Pancreas (tissue), 10 donors: ENCODE results near the gene DNASE1. TPM values are rescaled to one million over a fixed set of nuclear protein-coding genes. Genes with fewer than 3 reads are reported as not detected.

ENCODE experiments used
- ATAC-seq, 4 donors: fragments of 200-7000 bp; cut with Tn5 transposase; one replicate each; pipeline versions ENCODE4 v1.8.0 to v1.9.1; 2020; ENCODE audit warnings: mild to moderate bottlenecking in 4 of 4, moderate library complexity in 4 of 4
- DNase-seq, 6 donors: peaks; one replicate each; pipeline ENCODE4 v3.0.0-alpha.2; 2020
- FAIRE-seq: peaks from 2 replicates; lab custom pipeline; 2012; peaks lifted over from hg19 to GRCh38; lab: Jason Lieb, UNC
- H3K27ac ChIP-seq, 4 donors: fragments of 200-600 bp; sonication (generic); 1 replicate in 3 of 4; 2 replicates in 1 of 4; pipeline versions ENCODE4 v1.5.0 to v1.8.0; 2020
- H3K27me3 ChIP-seq, 4 donors: fragments of 200-600 bp; one replicate each; pipeline ENCODE4 v1.8.0; 2021
- H3K36me3 ChIP-seq, 3 donors: fragments of 200-600 bp; sonication (generic) in 1 of 3; one replicate each; pipeline versions ENCODE4 v1.5.0 to v1.8.0; 2020 to 2021
- H3K4me1 ChIP-seq, 3 donors: fragments of 200-600 bp; one replicate each; pipeline ENCODE4 v1.8.0; 2021
- H3K4me3 ChIP-seq, 4 donors: fragments of 200-600 bp; sonication (generic) in 2 of 4; one replicate each; pipeline versions ENCODE4 v1.5.0 to v1.8.0; 2020 to 2021
- H3K9me3 ChIP-seq, 4 donors: fragments of 200-600 bp; one replicate each; pipeline ENCODE4 v1.8.0; 2021
- CTCF ChIP-seq, 4 donors: fragments of 200-600 bp; sonication (generic) in 3 of 4; IDR thresholded peaks; one replicate each; pipeline versions ENCODE4 v1.5.0 to v1.8.0; 2021; ENCODE audit warnings: antibody characterized with exemption in 4 of 4
- WGBS, 2 donors: extraction: QIAGEN DNeasy Blood & Tissue Kit; methylation state at CpG; one replicate each; pipeline ENCODE4 v1.1.7; 2013; 5-methylcytosine and 5-hydroxymethylcytosine counted together
- intact Hi-C, 3 donors: fragments of 100-400 bp; cut with DNase I; formaldehyde crosslinking; loops; one replicate each; pipeline versions ENCODE4 v1.11.1 to v1.14.2; 2022
- polyA plus RNA-seq, 2 donors: library from polyadenylated mRNA; stranded (reverse); fragments of 200-250 nt; gene quantifications; one replicate each; pipeline ENCODE4 v1.2.3, GENCODE V29; 2013
- total RNA-seq, 6 donors: library from RNA; stranded (reverse); fragmentation: NEBNext Ultra II Directional in 4 of 6; extraction: Animal tissue kit (Norgen Biotek cat#: 25700) in 4 of 6; gene quantifications; one replicate each; pipeline versions ENCODE4 v1.2.1 to v1.2.4, GENCODE V29; 2021 to 2023
- donor health status: healthy with polysubstance abuse.
- donor health status: DM: no; HTN: no; CAD: no; lungs with moderate emphysema.
- donor health status: DM: no; HTN: no; CAD: no.
- donor health status: control.
- donor health status: control.
- donor health status: Bipolar disorder and iron deficiency.
- donor health status: DM: yes; HTN: yes; CAD: no.
- donor health status: DM: no; HTN: no; CAD: no.
- donor health status: DM: no; HTN: no; CAD: no.
- donor health status: DM: yes; HTN: yes; CAD: no.

Gene DNASE1
- total and polyA plus RNA-seq, 8 donors = 14.6 to 36.9 (median 20.6) TPM

- H3K4me3 ChIP-seq = no peak overlapping the region
- peaks cover 3 to 8% (median 5%) of the 10 kb centered on the region in 3 donors for H3K4me1 ChIP-seq
- H3K27me3 ChIP-seq = no peaks in the 10 kb centered on the region
- no peaks in the 10 kb centered on the region for H3K9me3 ChIP-seq
- TF ChIP-seq CTCF (IDR thresholded peaks at IDR 0.05) = no peak
- DNase-seq (peak in 4 of 6 donors; percentile 65 to 85 (median 83)), ATAC-seq (peak; percentile 87 to 98 (median 94)), FAIRE-seq (no peak)
- H3K27ac ChIP-seq = peak overlapping the region in 1 of 4 donors; percentile 31
- 34 to 45% methylated on average over 3 of the region's 3 CpGs for WGBS, 2 donors
- peaks cover 3 to 47% (median 16%) of the 10 kb centered on the region in 3 donors for H3K36me3 ChIP-seq
- intact Hi-C loops = no loop called here
Observed at GRCh38 chr16:3681206-3681605, 26.7 kb downstream of the DNASE1 start.

GRCh38 chr16:3687021-3687420 is 32.5 kb downstream of the DNASE1 start:
- Histone ChIP-seq H3K4me1 (peaks cover 0 to 12% (median 0%) of the 10 kb centered on the region in 3 donors), H3K27ac (no peak overlapping the region), H3K36me3 (peaks cover 0 to 24% (median 12%) of the 10 kb centered on the region in 3 donors), H3K27me3 (no peaks in the 10 kb centered on the region), H3K4me3 (no peak overlapping the region), H3K9me3 (no peaks in the 10 kb centered on the region)
- FAIRE-seq = no peak
- 60 to 65% methylated on average over 7 of the region's 7 CpGs for WGBS, 2 donors
- no peak for DNase-seq
- ATAC-seq = no peak
- TF ChIP-seq CTCF (IDR thresholded peaks at IDR 0.05) = no peak
- intact Hi-C loops = no loop called here

- no peaks in the 10 kb centered on the region for H3K9me3 ChIP-seq
- H3K4me1 ChIP-seq = peaks cover 0 to 12% (median 0%) of the 10 kb centered on the region in 3 donors
- intact Hi-C loops = no loop called here
- no peak overlapping the region for H3K4me3 ChIP-seq
- H3K27ac ChIP-seq = no peak overlapping the region
- no peak for ATAC-seq
- DNase-seq = peak in 1 of 6 donors; percentile 9
- no peaks in the 10 kb centered on the region for H3K27me3 ChIP-seq
- FAIRE-seq = no peak
- 89 to 94% methylated on average over 9 of the region's 9 CpGs for WGBS, 2 donors
- no peak for TF ChIP-seq CTCF (IDR thresholded peaks at IDR 0.05)
- H3K36me3 ChIP-seq = peaks cover 0 to 20% (median 12%) of the 10 kb centered on the region in 3 donors
Observed at GRCh38 chr16:3687792-3688191, 33.3 kb downstream of the DNASE1 start.

- no peak for TF ChIP-seq CTCF (IDR thresholded peaks at IDR 0.05)
- DNase-seq = peak in 1 of 6 donors; percentile 10
- Histone ChIP-seq H3K9me3 (no peaks in the 10 kb centered on the region), H3K36me3 (peaks cover 0 to 15% (median 12%) of the 10 kb centered on the region in 3 donors), H3K4me1 (peaks cover 4 to 17% (median 12%) of the 10 kb centered on the region in 3 donors), H3K27ac (no peak overlapping the region), H3K4me3 (no peak overlapping the region), H3K27me3 (no peaks in the 10 kb centered on the region)
- intact Hi-C loops = loop anchor here in 1 of 3 donors (5.0 kb wide), 1 partner anchor 188 kb away; no protein-coding TSS in a partner anchor
- 90 to 92% methylated on average over 7 of the region's 7 CpGs for WGBS, 2 donors
- FAIRE-seq = no peak
- ATAC-seq = no peak
Observed at GRCh38 chr16:3689731-3690130, 35.2 kb downstream of the DNASE1 start.

GRCh38 chr16:3690470-3690928 is 36.0 kb downstream of the DNASE1 start:
- peaks cover 8 to 21% (median 19%) of the 10 kb centered on the region in 3 donors for H3K4me1 ChIP-seq
- no peaks in the 10 kb centered on the region for H3K27me3 ChIP-seq
- H3K9me3 ChIP-seq = no peaks in the 10 kb centered on the region
- TF ChIP-seq CTCF (IDR thresholded peaks at IDR 0.05) = peak; percentile 86 to 94 (median 92)
- peaks cover 0 to 11% (median 9%) of the 10 kb centered on the region in 3 donors for H3K36me3 ChIP-seq
- peak overlapping the region in 2 of 4 donors; percentile 11 for H3K4me3 ChIP-seq
- FAIRE-seq (peak; percentile 34), DNase-seq (peak; percentile 81 to 94 (median 92)), ATAC-seq (peak; percentile 87 to 99 (median 96))
- WGBS, 2 donors = 17 to 20% methylated on average over 18 of the region's 18 CpGs
- no peak overlapping the region for H3K27ac ChIP-seq
- intact Hi-C loops = loop anchor here in 1 of 3 donors (5.0 kb wide), 1 partner anchor 187 kb away; no protein-coding TSS in a partner anchor
